Liver (tissue), 9 donors: ENCODE measurements around the gene LGALS14. TPM values are rescaled to one million over a fixed set of nuclear protein-coding genes. Genes with fewer than 3 reads are reported as not detected.

ENCODE experiments used
- DNase-seq: peaks from one replicate; pipeline ENCODE4 v3.0.0-alpha.2; 2017; ENCODE audit warnings: low spot score
- H3K27ac ChIP-seq, 2 donors: one replicate each; pipeline ENCODE4 v1.7.0; 2013; ENCODE audit warnings: inconsistent platforms in 2 of 2, low read length in 2 of 2, control low read depth in 1 of 2, low read depth in 1 of 2, mild to moderate bottlenecking in 1 of 2
- H3K27me3 ChIP-seq, 4 donors: one replicate each; pipeline versions ENCODE4 v1.6.1 to v1.7.0; 2013; ENCODE audit warnings: low read length in 3 of 4, inconsistent platforms in 1 of 4, mild to moderate bottlenecking in 1 of 4, moderate library complexity in 1 of 4; ENCODE audit not compliant: control insufficient read depth in 4 of 4, insufficient read depth in 4 of 4
- H3K36me3 ChIP-seq, 4 donors: one replicate each; pipeline versions ENCODE4 v1.6.1 to v1.7.0; 2013; ENCODE audit warnings: low read length in 3 of 4, mild to moderate bottlenecking in 3 of 4, low read depth in 1 of 4, moderate library complexity in 1 of 4; ENCODE audit not compliant: control insufficient read depth in 4 of 4, insufficient read depth in 3 of 4
- H3K4me1 ChIP-seq, 4 donors: one replicate each; pipeline versions ENCODE4 v1.6.1 to v1.7.0; 2013; ENCODE audit warnings: low read length in 3 of 4, mild to moderate bottlenecking in 3 of 4, moderate library complexity in 1 of 4; ENCODE audit not compliant: control insufficient read depth in 4 of 4, insufficient read depth in 4 of 4
- H3K4me3 ChIP-seq, 3 donors: one replicate each; pipeline versions ENCODE4 v1.6.1 to v1.7.0; 2013; ENCODE audit warnings: low read length in 3 of 3, control low read depth in 1 of 3, low read depth in 1 of 3, mild to moderate bottlenecking in 1 of 3
- H3K9ac ChIP-seq, 2 donors: one replicate each; pipeline ENCODE4 v1.7.0; 2013; ENCODE audit warnings: low read length in 2 of 2, mild to moderate bottlenecking in 2 of 2, moderate library complexity in 2 of 2, control low read depth in 1 of 2, low read depth in 1 of 2
- H3K9me3 ChIP-seq, 4 donors: one replicate each; pipeline versions ENCODE4 v1.6.1 to v1.7.0; 2013; ENCODE audit warnings: low read length in 3 of 4; ENCODE audit not compliant: control insufficient read depth in 4 of 4
- ATF3 ChIP-seq: IDR thresholded peaks from 2 replicates; pipeline ENCODE4 v1.6.1; 2016; ENCODE audit warnings: antibody characterized with exemption
- CTCF ChIP-seq: fragments of 150-350 bp; IDR thresholded peaks from 2 replicates; pipeline ENCODE4 v1.5.1; 2017; ENCODE audit warnings: improper control_type of control experiment, low read depth, low read length; ENCODE audit not compliant: missing input control
- FOXA1 ChIP-seq: IDR thresholded peaks from 2 replicates; pipeline ENCODE4 v1.6.1; 2016; ENCODE audit warnings: antibody characterized with exemption
- FOXA2 ChIP-seq: IDR thresholded peaks from 2 replicates; pipeline ENCODE4 v1.6.1; 2016; ENCODE audit warnings: antibody characterized with exemption
- HNF4G ChIP-seq: IDR thresholded peaks from 2 replicates; pipeline ENCODE4 v1.6.1; 2016; ENCODE audit warnings: antibody characterized with exemption
- RAD21 ChIP-seq, 2 donors: IDR thresholded peaks; 2 replicates each; pipeline ENCODE4 v1.6.1; 2016; ENCODE audit warnings: antibody characterized with exemption in 2 of 2, mild to moderate bottlenecking in 2 of 2
- RXRA ChIP-seq, 2 donors: IDR thresholded peaks; 2 replicates each; pipeline ENCODE4 v1.6.1; 2017 to 2018; ENCODE audit warnings: antibody characterized with exemption in 2 of 2, mild to moderate bottlenecking in 1 of 2
- SP1 ChIP-seq: IDR thresholded peaks from 2 replicates; pipeline ENCODE4 v1.6.1; 2018; ENCODE audit warnings: antibody characterized with exemption, mild to moderate bottlenecking
- TAF1 ChIP-seq: conservative IDR thresholded peaks from 2 replicates; pipeline ENCODE4 v1.6.1; 2016; ENCODE audit warnings: antibody characterized with exemption, mild to moderate bottlenecking
- WGBS: extraction: QIAGEN DNeasy Blood & Tissue Kit; methylation state at CpG from one replicate; pipeline ENCODE4 v1.1.7; 2013; 5-methylcytosine and 5-hydroxymethylcytosine counted together
- polyA plus RNA-seq, 2 donors: library from polyadenylated mRNA; stranded (reverse) in 1 of 2; unstranded in 1 of 2; fragments of 200-250 nt in 1 of 2; fragments of >200 nt in 1 of 2; fragmentation: Nextera tagmentation in 1 of 2; extraction: Ambion mirVana in 1 of 2; gene quantifications; one replicate each; pipeline versions ENCODE4 v1.2.1 to v1.2.3, GENCODE V29; 2013 to 2015
- total RNA-seq, 2 donors: library from RNA; depleted of rRNA; stranded (reverse); fragments of >200 nt; gene quantifications; one replicate each; pipeline ENCODE4 v1.2.3, GENCODE V29; 2014
- TF ChIP-seq, protein P1 (sequence below): IDR thresholded peaks from 2 replicates; pipeline ENCODE4 v1.6.1; 2016; ENCODE audit warnings: antibody characterized with exemption, mild to moderate bottlenecking
- donor health status: healthy.
- donor health status: healthy.
- donor health status: healthy.
- donor health status: healthy.
- donor health status: healthy.

LGALS14 gene
- total and polyA plus RNA-seq, 4 donors = not detected

- H3K27me3 ChIP-seq = no peaks in the 10 kb centered on the region
- no peak for DNase-seq
- no peaks in the 10 kb centered on the region for H3K4me1 ChIP-seq
- no peak overlapping the region for H3K27ac ChIP-seq
- no peaks in the 10 kb centered on the region for H3K9me3 ChIP-seq
- TF ChIP-seq RAD21 (IDR thresholded peaks at IDR 0.05) (no peak), FOXA1 (no peak), TAF1 (no peak), SP1 (no peak), CTCF (no peak)
- H3K4me3 ChIP-seq = no peak overlapping the region
- no peak overlapping the region for H3K9ac ChIP-seq
- 61% methylated on average over 10 of the region's 10 CpGs for WGBS
- H3K36me3 ChIP-seq = no peaks in the 10 kb centered on the region
Observed at GRCh38 chr19:39727070-39727800, 23.0 kb downstream of the LGALS14 start.

DNA sequence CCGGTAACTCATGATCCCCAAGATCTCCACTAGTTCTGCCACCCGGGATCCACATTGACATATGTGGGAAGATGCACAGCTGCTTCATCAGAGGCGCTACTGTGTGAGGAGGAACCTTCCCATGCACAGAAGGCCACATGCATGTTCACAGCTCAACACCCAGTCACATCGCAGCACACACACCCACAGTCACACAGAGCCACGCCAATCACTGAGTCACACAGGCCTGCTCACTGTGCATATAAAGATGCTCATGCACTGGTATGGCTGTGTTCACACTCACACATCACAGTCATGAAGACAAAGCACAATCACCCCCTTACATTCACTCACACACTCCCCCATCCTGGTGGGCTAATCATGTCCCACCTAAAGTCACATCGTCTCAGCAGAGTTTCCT is 23.8 kb downstream of the LGALS14 start:
- Histone ChIP-seq H3K4me1 (no peaks in the 10 kb centered on the region), H3K36me3 (no peaks in the 10 kb centered on the region), H3K4me3 (no peak overlapping the region), H3K27me3 (no peaks in the 10 kb centered on the region), H3K27ac (no peak overlapping the region), H3K9ac (no peak overlapping the region), H3K9me3 (no peaks in the 10 kb centered on the region)
- TF ChIP-seq ATF3 (no peak), RAD21 (IDR thresholded peaks at IDR 0.05) (no peak), CTCF (no peak), TAF1 (no peak), RXRA (IDR thresholded peaks at IDR 0.05) (no peak), SP1 (no peak), FOXA2 (no peak), HNF4G (no peak)
- TF ChIP-seq, protein P1, sequence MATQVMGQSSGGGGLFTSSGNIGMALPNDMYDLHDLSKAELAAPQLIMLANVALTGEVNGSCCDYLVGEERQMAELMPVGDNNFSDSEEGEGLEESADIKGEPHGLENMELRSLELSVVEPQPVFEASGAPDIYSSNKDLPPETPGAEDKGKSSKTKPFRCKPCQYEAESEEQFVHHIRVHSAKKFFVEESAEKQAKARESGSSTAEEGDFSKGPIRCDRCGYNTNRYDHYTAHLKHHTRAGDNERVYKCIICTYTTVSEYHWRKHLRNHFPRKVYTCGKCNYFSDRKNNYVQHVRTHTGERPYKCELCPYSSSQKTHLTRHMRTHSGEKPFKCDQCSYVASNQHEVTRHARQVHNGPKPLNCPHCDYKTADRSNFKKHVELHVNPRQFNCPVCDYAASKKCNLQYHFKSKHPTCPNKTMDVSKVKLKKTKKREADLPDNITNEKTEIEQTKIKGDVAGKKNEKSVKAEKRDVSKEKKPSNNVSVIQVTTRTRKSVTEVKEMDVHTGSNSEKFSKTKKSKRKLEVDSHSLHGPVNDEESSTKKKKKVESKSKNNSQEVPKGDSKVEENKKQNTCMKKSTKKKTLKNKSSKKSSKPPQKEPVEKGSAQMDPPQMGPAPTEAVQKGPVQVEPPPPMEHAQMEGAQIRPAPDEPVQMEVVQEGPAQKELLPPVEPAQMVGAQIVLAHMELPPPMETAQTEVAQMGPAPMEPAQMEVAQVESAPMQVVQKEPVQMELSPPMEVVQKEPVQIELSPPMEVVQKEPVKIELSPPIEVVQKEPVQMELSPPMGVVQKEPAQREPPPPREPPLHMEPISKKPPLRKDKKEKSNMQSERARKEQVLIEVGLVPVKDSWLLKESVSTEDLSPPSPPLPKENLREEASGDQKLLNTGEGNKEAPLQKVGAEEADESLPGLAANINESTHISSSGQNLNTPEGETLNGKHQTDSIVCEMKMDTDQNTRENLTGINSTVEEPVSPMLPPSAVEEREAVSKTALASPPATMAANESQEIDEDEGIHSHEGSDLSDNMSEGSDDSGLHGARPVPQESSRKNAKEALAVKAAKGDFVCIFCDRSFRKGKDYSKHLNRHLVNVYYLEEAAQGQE = no peak
- no peak for DNase-seq
- WGBS = 84% methylated on average over 6 of the region's 6 CpGs
